ENCODE measurements around the gene MARCHF11.

The MARCHF11 gene

GRCh38 chr5:16043349-16043965, 136.1 kb downstream of the MARCHF11 start:
- no peak overlapping the region for H3K27ac Mint-ChIP-seq
- H3K36me3 Mint-ChIP-seq (ENCODE audit: low read depth) = no peaks in the 10 kb centered on the region
- DNase-seq = no peak
- no peak for TF ChIP-seq CTCF (IDR thresholded peaks at IDR 0.05)
- H3K4me1 Mint-ChIP-seq = no peaks in the 10 kb centered on the region
- no peaks in the 10 kb centered on the region for H3K9me3 Mint-ChIP-seq
- no peak overlapping the region for H3K4me3 Mint-ChIP-seq
- H3K27me3 Mint-ChIP-seq (ENCODE audit: low read depth, poor library complexity) = peaks cover 3% of the 10 kb centered on the region

GRCh38 chr5:16037121-16037845, 142.3 kb downstream of the MARCHF11 start:
- TF ChIP-seq CTCF (IDR thresholded peaks at IDR 0.05) = no peak
- Mint-ChIP-seq H3K9me3 (no peaks in the 10 kb centered on the region), H3K27me3 (ENCODE audit: low read depth, poor library complexity) (peaks cover 3% of the 10 kb centered on the region), H3K27ac (no peak overlapping the region), H3K4me1 (no peaks in the 10 kb centered on the region), H3K36me3 (ENCODE audit: low read depth) (no peaks in the 10 kb centered on the region), H3K4me3 (no peak overlapping the region)
- no peak for DNase-seq

GRCh38 chr5:16034319-16035001, 145.1 kb downstream of the MARCHF11 start:
- DNase-seq = no peak
- H3K4me3 Mint-ChIP-seq = no peak overlapping the region
- no peaks in the 10 kb centered on the region for H3K4me1 Mint-ChIP-seq
- H3K36me3 Mint-ChIP-seq (ENCODE audit: low read depth) = no peaks in the 10 kb centered on the region
- H3K27ac Mint-ChIP-seq = no peak overlapping the region
- H3K27me3 Mint-ChIP-seq (ENCODE audit: low read depth, poor library complexity) = peaks cover 5% of the 10 kb centered on the region
- H3K9me3 Mint-ChIP-seq = no peaks in the 10 kb centered on the region
- no peak for TF ChIP-seq CTCF (IDR thresholded peaks at IDR 0.05)

GRCh38 chr5:16033187-16033925, 146.2 kb downstream of the MARCHF11 start:
- no peak for DNase-seq
- Mint-ChIP-seq H3K4me1 (no peaks in the 10 kb centered on the region), H3K4me3 (no peak overlapping the region), H3K27me3 (ENCODE audit: low read depth, poor library complexity) (peaks cover 5% of the 10 kb centered on the region), H3K36me3 (ENCODE audit: low read depth) (no peaks in the 10 kb centered on the region), H3K9me3 (no peaks in the 10 kb centered on the region), H3K27ac (no peak overlapping the region)
- TF ChIP-seq CTCF (IDR thresholded peaks at IDR 0.05) = no peak

- H3K9me3 Mint-ChIP-seq = no peaks in the 10 kb centered on the region
These were observed 150.9 kb downstream of the MARCHF11 start for GRCh38 chr5:16028708-16029107.

More at GRCh38 chr5:16028708-16029107, 150.9 kb downstream of the MARCHF11 start:
- H3K4me1 Mint-ChIP-seq = no peaks in the 10 kb centered on the region
- no peak overlapping the region for H3K27ac Mint-ChIP-seq
- no peak for TF ChIP-seq CTCF (IDR thresholded peaks at IDR 0.05)
- no peak for DNase-seq
- no peak overlapping the region for H3K4me3 Mint-ChIP-seq
- H3K36me3 Mint-ChIP-seq (ENCODE audit: low read depth) = no peaks in the 10 kb centered on the region
- peaks cover 5% of the 10 kb centered on the region for H3K27me3 Mint-ChIP-seq (ENCODE audit: low read depth, poor library complexity)
